Measurements from ENCODE around the gene CIAO2B. TPM values are rescaled to one million over a fixed set of nuclear protein-coding genes. Genes with fewer than 3 reads are reported as not detected.
"Not testable (repeated sequence)": the region's sequence is repeated elsewhere in the genome, so short reads cannot be mapped to it uniquely, and the experiment has no call there.

CIAO2B gene
- total and polyA plus RNA-seq, 2 experiments from 2014 or later = 92.4 to 181 TPM

DNA sequence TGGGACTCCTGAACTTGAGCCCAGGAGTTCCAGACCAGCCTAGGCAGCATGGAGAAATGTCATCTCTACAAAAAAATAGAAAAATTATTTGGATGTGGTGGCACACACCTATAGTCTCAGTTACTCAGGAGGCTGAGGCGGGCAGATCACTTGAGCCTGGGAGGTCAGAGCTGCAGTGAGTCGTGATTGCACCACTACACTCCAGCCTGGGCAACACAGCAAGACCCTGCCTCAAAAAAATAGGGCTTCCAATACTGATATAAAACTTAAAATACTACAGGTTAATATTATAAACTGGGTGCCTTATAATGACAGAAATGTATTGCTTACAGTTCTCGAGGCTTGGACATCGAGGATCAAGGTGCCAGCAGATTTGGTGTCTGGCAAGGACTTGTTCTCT is 11.7 kb upstream of the CIAO2B start (continued):
- TF ChIP-seq NANOG (IDR thresholded peaks at IDR 0.05; ENCODE audit: borderline replicate concordance) (no peak), ZNF331 (CRISPR knock-in tag; IDR thresholded peaks at IDR 0.05; ENCODE audit: low read depth) (no peak), POLR2AphosphoS5 (IDR thresholded peaks at IDR 0.05; ENCODE audit: low read depth) (no peak), ZNF114 (CRISPR knock-in tag; IDR thresholded peaks at IDR 0.05) (no peak), CREB1 (CRISPR knock-in tag; IDR thresholded peaks at IDR 0.05; ENCODE audit: low read depth) (no peak), STAT1 (IDR thresholded peaks at IDR 0.05; ENCODE audit: unreplicated experiment) (no peak)
- TF ChIP-seq, protein P1, sequence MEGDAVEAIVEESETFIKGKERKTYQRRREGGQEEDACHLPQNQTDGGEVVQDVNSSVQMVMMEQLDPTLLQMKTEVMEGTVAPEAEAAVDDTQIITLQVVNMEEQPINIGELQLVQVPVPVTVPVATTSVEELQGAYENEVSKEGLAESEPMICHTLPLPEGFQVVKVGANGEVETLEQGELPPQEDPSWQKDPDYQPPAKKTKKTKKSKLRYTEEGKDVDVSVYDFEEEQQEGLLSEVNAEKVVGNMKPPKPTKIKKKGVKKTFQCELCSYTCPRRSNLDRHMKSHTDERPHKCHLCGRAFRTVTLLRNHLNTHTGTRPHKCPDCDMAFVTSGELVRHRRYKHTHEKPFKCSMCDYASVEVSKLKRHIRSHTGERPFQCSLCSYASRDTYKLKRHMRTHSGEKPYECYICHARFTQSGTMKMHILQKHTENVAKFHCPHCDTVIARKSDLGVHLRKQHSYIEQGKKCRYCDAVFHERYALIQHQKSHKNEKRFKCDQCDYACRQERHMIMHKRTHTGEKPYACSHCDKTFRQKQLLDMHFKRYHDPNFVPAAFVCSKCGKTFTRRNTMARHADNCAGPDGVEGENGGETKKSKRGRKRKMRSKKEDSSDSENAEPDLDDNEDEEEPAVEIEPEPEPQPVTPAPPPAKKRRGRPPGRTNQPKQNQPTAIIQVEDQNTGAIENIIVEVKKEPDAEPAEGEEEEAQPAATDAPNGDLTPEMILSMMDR (conservative IDR thresholded peaks at IDR 0.05; ENCODE audit: low read depth in 2 of 2) = no peak

DNA sequence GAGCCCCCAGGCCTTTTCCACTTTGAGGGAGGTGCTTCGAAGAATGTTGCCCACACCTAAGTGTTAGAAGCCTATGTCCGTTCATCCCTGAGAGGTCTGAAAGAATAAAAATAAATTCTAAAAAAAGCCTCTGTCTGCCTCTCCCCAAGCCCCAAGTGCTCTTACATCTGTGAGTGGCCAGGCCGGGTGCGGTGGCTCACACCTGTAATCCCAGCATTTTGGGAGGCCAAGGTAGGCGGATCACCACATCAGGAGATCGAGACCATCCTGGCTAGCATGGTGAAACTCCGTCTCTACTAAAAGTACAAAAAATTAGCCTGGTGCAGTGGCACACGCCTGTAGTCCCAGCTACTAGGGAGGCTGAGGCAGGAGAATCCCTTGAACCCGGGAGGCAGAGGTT is 10.8 kb upstream of the CIAO2B start:
- not testable (repeated sequence) for H3K9me2 ChIP-seq (ENCODE audit: insufficient read depth); H3K27ac Mint-ChIP-seq; H3F3A ChIP-seq (replicated peaks; ENCODE audit: low read depth); ATAC-seq; H3K4me3 ChIP-seq; H3K4me2 ChIP-seq; DNase-seq (ENCODE audit: low spot score); H4K20me1 ChIP-seq (replicated peaks; ENCODE audit: insufficient read depth); H2AFZ ChIP-seq; H3K79me2 ChIP-seq (replicated peaks; ENCODE audit: insufficient read depth); H3K27ac ChIP-seq (ENCODE audit: low read depth); H3K36me3 ChIP-seq (ENCODE audit: insufficient read depth); H3K4me1 ChIP-seq (ENCODE audit: insufficient read depth); H3K4me3 Mint-ChIP-seq; H3K9me3 Mint-ChIP-seq; H3K4me1 Mint-ChIP-seq
- H3K36me3 Mint-ChIP-seq (ENCODE audit: low read depth) = peaks cover 19% of the 10 kb centered on the region
- H3K27me3 Mint-ChIP-seq (ENCODE audit: insufficient read depth, low read depth, poor library complexity) = peaks cover 32% of the 10 kb centered on the region
- peaks cover 28% of the 10 kb centered on the region for H3K27me3 ChIP-seq (ENCODE audit: insufficient read depth)

DNA sequence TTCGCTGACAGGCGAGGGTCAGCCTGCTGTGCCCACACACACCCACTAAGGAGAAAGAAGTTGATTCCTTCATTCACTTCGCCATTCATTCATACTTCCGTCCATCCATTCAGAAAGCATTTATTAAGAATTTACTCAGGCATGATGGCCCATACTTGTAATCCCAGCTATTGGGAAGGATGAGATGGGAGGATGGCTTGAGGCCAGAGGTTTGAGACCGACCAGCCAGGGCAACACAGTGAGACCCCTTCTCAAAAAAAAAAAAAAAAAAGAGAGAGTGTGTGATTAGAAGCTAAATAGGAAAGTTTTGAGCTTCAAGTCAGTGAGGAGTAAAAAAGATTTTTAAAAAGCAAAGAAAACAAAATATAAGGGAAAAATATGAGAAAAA is 9.8 kb upstream of the CIAO2B start:
- peaks cover 19% of the 10 kb centered on the region for H3K36me3 Mint-ChIP-seq (ENCODE audit: low read depth)
- H3K9me3 Mint-ChIP-seq = no peaks in the 10 kb centered on the region
- H3K27me3 ChIP-seq (ENCODE audit: insufficient read depth) = peaks cover 19% of the 10 kb centered on the region
- peaks cover 22% of the 10 kb centered on the region for H3K27me3 Mint-ChIP-seq (ENCODE audit: insufficient read depth, low read depth, poor library complexity)
- H3K27ac ChIP-seq (ENCODE audit: low read depth) = no peak overlapping the region
- DNase-seq (ENCODE audit: low spot score) (no peak), ATAC-seq (no peak)
- H3K4me3 Mint-ChIP-seq = no peak overlapping the region
- TF ChIP-seq JUNB (IDR thresholded peaks at IDR 0.05; ENCODE audit: unreplicated experiment) (no peak), POLR2AphosphoS5 (IDR thresholded peaks at IDR 0.05; ENCODE audit: low read depth) (no peak)
- TF ChIP-seq, protein P2, sequence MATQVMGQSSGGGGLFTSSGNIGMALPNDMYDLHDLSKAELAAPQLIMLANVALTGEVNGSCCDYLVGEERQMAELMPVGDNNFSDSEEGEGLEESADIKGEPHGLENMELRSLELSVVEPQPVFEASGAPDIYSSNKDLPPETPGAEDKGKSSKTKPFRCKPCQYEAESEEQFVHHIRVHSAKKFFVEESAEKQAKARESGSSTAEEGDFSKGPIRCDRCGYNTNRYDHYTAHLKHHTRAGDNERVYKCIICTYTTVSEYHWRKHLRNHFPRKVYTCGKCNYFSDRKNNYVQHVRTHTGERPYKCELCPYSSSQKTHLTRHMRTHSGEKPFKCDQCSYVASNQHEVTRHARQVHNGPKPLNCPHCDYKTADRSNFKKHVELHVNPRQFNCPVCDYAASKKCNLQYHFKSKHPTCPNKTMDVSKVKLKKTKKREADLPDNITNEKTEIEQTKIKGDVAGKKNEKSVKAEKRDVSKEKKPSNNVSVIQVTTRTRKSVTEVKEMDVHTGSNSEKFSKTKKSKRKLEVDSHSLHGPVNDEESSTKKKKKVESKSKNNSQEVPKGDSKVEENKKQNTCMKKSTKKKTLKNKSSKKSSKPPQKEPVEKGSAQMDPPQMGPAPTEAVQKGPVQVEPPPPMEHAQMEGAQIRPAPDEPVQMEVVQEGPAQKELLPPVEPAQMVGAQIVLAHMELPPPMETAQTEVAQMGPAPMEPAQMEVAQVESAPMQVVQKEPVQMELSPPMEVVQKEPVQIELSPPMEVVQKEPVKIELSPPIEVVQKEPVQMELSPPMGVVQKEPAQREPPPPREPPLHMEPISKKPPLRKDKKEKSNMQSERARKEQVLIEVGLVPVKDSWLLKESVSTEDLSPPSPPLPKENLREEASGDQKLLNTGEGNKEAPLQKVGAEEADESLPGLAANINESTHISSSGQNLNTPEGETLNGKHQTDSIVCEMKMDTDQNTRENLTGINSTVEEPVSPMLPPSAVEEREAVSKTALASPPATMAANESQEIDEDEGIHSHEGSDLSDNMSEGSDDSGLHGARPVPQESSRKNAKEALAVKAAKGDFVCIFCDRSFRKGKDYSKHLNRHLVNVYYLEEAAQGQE (IDR thresholded peaks at IDR 0.05; ENCODE audit: unreplicated experiment) = no peak
- no peak overlapping the region for H2AFZ ChIP-seq
- H3K4me3 ChIP-seq = no peak overlapping the region
- H4K20me1 ChIP-seq (replicated peaks; ENCODE audit: insufficient read depth) = no peaks in the 10 kb centered on the region
- H3F3A ChIP-seq (replicated peaks; ENCODE audit: low read depth) = no peaks in the 10 kb centered on the region
- no peaks in the 10 kb centered on the region for H3K79me2 ChIP-seq (replicated peaks; ENCODE audit: insufficient read depth)
- H3K4me1 Mint-ChIP-seq = no peaks in the 10 kb centered on the region; the same call in 2 of the 3 replicates
- H3K4me1 ChIP-seq (ENCODE audit: insufficient read depth) = peaks cover 3% of the 10 kb centered on the region; the same call in 1 of the 2 replicates
- H3K9me2 ChIP-seq (ENCODE audit: insufficient read depth) = no peaks in the 10 kb centered on the region
- no peak overlapping the region for H3K4me2 ChIP-seq
- H3K36me3 ChIP-seq (ENCODE audit: insufficient read depth) = no peaks in the 10 kb centered on the region
- no peak overlapping the region for H3K27ac Mint-ChIP-seq

Data from GM23338 (cell line).